GF-D8 (cell line): ENCODE data around the gene SNAI3.
"Not testable (repeated sequence)": the region's sequence is repeated elsewhere in the genome, so short reads cannot be mapped to it uniquely, and the experiment has no call there.

Experiments
- DNase-seq: peaks from one replicate; lab custom pipeline; 2025; lab: John Stamatoyannopoulos, UW

The SNAI3 gene

DNA sequence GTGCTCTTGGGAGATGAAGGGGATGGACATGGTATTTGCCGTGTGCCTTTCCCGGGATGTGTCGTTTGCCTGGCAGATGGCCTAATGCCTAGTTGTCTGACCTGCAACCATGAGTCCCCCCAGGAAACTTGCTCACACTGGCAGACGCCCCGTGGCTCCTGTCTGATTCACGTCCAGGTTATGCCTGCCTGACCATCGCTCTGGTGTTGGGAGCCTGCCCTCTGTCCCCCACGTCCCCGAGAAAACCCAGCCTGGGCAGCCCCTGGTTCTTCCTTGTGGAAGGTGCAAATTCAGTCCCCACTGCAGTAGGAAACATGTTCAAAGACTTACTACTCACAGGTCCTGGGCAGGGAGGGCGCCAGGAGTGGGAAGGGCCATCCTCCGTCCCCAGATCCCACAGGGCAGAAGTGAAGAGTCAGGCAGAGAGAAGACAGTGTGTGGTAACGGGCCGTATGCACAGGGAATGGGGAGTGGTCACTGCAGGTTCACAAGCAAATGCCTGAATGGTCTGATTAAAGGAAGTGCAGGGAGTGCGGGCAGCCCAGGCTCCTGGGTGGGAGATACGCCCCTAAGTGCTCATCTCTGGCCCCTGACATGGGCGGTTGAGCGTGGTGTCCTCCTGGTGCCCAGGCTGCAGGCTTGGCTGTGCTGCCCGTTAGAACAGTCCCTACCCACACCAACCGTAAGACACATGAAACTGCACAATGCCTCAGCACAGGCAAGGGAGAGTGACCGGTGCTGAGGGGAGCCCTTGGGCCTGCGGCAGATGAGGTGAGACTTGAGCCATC, 4.2 kb upstream of the SNAI3 start:
- no peak for DNase-seq

DNA sequence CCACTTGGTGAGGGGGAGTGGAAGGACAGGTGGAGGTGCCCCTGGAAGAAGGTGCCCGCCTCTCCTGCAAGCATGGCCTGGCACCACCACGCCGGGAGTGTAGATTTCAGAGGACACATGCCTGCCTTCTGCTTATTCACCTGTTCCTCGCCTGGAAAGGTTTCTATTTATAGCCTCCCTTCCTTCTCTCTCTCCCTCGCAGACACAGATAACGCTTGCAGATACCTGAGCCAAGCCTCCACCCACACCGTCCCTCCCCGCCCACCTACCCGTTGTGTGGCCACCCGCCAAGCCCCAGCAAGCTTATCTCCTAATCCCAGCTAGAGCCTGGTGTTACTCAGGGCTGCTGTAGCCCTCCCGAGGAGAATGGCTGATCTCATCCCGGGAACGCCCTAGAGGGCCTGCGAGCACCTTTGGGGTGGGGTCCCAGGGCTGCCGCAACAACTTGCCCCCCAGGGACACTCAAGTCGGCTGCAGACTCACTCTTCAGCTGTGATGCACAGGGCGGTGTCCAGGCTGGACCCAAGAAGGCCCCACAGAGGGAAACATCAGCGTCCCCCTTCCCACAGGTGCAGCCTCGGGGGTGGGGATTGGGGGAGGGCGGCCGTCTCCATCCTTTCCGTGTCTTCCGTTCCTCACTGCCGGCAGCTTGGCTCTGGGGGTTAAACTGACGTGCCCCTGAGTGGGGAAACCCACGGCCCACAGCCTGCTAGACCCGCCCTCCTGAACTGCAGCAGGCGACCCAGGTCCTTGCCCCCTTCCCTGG, 1.9 kb upstream of the SNAI3 start:
- no peak for DNase-seq

GRCh38 chr16:88687676-88688012, 1.3 kb upstream of the SNAI3 start:
- no peak for DNase-seq

DNA sequence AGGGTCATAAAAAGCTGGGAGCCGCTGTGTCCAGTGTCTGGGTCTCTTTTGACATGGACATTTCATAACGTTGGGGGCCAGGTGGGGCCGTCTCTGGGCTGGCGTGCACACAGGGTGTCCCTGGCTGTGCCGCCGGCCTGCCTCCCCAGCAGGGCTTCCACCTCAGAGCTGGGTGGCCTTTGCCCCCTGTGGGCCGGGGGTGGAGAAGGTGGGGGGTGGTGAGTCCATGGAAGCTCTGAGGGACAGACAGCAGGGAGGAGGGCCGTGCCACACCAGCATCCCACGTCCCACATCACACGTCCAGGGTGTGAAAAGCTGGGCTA, 908 bp upstream of the SNAI3 start:
- DNase-seq = no peak

- no peak for DNase-seq
Observed at GRCh38 chr16:88686062-88686438, 257 bp downstream of the SNAI3 start.

DNA sequence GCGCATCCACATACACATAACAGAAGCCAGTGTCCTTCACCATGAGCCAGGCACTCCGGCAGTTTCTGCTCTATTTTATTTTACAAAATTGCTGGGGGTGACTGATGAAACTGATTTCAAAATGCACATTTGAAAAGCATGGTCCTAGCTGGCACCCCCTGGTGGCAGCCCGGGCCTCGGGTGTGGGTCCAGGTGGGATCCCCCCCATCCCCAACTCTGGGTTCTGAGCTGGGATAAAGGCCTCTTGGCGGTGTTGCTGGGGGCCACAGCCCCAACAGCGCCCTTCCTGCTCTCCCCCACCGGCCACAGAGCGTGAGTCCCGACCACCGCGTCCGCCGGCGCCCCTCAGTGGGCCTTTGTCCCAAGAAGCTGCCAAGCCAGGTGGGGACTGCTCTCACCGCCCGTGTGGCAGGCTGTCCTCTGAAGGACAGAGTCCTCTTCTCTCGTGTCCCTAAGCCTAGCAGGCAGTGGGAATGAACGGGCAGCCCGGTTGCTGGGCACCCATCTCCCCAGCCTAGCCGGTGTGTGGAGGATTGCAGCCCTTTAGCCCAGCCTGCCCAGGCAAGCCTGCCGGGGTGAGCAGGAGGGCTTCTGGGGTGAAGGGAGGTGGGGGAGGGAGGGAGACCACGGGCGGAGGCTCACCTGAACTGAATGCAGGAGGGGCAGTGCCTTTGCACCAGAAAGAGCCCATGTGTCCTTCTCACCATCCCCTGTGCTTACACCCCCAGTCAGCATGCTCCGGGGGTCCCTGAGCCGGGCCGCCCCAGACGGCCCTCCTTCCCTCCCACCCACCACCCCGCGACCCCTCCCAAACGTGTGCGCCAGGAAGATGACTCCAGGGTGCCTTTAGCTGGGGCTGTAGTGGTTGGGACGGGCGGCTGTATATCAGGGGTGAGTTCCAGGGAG, 898 bp downstream of the SNAI3 start:
- DNase-seq = peak; percentile 42

- DNase-seq = no peak
Observed at GRCh38 chr16:88684569-88685155, 1.6 kb downstream of the SNAI3 start.

GRCh38 chr16:88681709-88682451, 4.4 kb downstream of the SNAI3 start:
- DNase-seq = peak; percentile 80

DNA sequence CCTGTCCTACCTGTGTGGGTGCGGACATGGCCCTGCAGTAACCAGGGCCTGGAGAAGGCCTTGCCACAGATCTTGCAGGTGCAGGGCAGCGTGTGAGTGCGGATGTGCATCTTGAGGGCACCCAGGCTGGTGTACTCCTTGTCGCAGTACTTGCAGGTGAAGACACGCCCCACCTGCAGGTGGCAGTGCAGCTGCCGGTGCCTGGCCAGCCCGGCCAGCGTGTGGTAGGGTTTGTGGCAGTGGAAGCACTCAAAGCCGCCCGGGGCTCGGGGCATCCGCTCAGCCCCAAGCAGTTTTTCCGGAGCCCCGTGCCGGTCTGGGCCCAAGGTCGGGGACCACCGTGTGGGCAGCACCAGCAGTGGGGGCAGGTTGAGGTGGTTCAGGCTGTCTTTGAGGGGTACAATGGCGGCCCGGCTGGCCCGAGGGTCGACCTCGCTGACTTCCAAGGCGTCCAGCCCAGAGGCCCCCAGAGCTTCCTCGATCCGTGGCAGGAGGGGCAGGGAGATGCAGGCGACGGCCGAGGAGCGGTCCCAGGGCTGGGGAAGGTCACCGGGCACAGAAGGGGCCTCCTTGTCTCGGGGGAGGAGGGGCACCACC, 5.1 kb downstream of the SNAI3 start:
- DNase-seq = no peak

DNA sequence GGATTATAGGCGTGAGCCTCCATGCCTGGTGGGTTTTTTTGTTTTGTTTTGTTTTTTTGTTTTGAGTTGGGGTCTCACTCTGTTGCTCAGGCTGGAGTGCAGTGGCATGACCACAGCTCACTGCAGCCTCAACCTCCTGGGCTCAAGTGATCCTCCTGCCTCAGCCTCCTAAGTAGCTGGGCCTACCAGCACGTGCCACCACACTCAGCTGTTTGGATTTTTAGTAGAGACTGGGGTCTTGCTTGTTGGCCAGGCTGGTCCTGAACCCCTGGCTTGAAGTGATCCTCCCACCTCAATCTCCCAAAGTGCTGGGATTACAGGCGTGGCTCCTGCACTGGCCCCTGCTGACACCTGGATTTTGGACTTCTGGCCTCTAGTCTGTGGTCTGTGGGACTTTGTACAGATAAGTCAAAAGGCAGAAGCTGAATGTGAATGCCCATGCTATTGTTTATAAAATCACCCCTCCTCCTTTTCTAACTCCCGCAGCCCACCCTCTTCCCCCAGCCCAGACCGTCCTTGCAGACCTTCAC, 5.7 kb downstream of the SNAI3 start:
- no peak for DNase-seq

- no peak for DNase-seq
Observed at GRCh38 chr16:88678224-88678979, 7.9 kb downstream of the SNAI3 start.

DNA sequence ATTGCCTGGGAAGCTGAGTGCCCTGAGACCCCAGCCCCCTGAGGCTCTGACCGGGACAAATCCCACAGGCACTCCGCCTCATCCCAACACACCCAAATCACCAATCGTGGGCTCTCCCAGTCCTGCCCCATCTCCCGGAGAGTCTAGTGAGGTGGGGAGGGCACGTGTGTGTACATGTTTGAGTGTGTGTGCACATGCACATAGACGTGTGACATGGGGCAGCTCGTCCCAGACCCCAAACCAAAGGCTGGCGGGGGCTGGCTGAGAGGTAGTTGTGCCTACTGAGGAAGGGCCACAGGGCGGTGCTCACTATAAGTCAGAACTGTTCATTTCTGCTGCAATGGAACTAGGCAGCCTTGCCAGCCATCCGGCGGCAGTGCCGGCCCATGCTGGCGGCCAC, 8.6 kb downstream of the SNAI3 start:
- DNase-seq = no peak

DNA sequence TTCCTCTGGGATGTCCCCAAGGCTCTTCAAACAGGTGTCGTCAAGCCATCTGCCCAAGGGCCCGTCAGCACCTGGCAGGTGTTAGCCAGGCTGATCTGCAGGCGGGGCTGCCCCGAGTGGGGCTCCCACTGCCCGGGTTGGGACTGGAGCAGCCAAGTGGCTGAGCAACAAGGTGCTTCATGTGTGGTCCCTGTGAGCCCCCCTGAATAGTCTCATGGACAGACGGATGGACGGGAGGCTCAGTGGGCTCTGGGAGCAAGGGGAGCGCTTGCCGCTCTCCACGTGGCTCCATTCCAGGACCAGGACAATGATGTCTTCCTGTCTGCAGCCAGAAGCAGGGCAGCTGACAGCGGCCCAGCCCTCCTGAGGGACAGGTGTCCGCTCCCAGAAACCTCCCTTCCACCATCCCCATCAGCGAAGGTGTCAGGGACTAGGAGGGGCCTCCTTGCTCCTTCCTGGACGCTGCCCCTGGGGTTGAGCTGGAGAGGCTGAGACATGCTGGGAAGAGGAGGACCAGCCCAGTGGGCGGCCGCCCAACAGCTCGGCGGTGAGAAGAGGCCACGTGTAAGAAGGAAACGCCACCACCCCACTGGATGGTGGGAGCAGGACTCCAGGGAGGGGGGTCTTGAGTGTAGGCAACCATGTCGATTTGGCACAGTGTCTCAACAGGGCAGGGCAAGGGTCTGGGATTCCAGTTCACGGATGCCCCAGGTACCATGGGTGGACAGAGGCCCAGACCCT, 9.6 kb downstream of the SNAI3 start:
- DNase-seq = no peak

- no peak for DNase-seq
Observed at GRCh38 chr16:88673716-88674379, 12.5 kb downstream of the SNAI3 start.

DNA sequence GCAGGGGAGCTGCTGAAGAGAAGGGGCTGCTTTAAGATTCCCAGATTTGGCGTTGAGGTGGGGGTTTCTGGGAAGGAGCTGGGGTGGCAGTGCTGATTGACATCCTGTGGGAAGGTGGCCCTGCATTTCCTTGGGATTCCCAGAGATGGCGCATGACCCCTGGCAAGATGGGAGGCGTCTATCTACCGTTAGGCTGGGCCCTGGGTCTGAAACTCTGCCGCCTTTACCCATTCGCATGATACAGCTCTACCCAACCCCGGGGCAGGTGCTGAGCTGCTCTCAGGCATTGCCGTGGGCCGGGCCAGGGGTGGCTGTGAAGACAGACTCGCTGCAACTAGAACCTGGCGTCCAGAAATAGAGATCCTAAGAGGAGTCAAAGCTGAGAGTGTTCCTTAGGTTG, 13.5 kb downstream of the SNAI3 start:
- no peak for DNase-seq

DNA sequence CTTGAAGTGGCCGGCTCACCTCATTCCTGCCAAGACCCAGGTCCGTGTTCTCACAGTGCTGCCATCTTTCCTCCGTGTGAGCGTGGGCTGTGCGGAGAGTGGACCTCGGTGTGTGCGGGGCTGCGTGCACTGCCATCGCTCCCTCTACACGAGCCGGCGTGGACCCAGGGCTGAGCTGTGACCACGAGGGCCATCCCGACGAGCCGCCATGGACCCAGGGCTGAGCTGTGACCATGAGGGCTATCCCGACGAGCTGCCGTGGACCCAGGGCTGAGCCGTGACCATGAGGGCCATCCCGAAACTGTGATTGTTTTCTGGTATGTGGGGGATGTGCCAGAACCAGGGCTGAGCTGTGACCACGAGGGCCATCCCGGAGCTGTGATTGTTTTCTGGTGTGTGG, 14.5 kb downstream of the SNAI3 start:
- no peak for DNase-seq

GRCh38 chr16:88669980-88670379, 16.3 kb downstream of the SNAI3 start:
- no peak for DNase-seq

DNA sequence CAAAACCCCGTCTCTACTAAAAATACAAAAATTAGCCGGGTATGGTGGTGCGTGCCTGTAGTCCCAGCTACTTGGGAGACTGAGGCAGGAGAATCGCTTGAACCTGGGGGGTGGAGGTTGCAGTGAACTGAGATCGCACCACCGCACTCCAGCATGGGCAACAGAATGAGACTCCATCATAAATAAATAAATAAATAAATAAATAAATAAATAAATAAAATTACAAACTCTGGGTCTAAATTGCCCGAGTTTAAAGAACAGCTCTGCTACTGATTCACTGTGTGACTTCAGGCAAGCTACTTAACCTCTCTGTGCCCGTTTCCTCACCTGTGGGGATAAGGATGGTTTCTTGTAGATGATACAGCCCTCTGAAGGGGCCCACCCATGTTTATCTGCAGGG, 16.8 kb downstream of the SNAI3 start:
- DNase-seq = not testable (repeated sequence)

- DNase-seq = no peak
Observed at GRCh38 chr16:88667461-88667860, 18.8 kb downstream of the SNAI3 start.
